CD14-positive monocyte (primary cell): ENCODE measurements around the gene BCL2L15. TPM values are rescaled to one million over a fixed set of nuclear protein-coding genes. Genes with fewer than 3 reads are reported as not detected.

Source experiments
- DNase-seq, 3 donors: peaks; one replicate each; pipeline ENCODE4 v3.0.0-alpha.2; 2011 to 2022
- H2AFZ ChIP-seq: 2 replicates; pipeline ENCODE4 v1.6.0; 2012; ENCODE audit warnings: mild to moderate bottlenecking, low read depth, low read length, inconsistent platforms; ENCODE audit not compliant: insufficient read depth, poor library complexity, severe bottlenecking
- H3K27ac ChIP-seq, 2 donors: 1 replicate in 1 of 2; 2 replicates in 1 of 2; pipeline ENCODE4 v1.5.1; 2012 to 2013; ENCODE audit warnings: low read length in 2 of 2, control low read depth in 1 of 2, inconsistent platforms in 1 of 2, low read depth in 1 of 2, mild to moderate bottlenecking in 1 of 2
- H3K27me3 ChIP-seq, 2 donors: one replicate each; pipeline versions ENCODE4 v1.6.0 to v1.6.1; 2011 to 2013; ENCODE audit warnings: low read length in 2 of 2; ENCODE audit not compliant: control insufficient read depth in 2 of 2, insufficient read depth in 2 of 2
- H3K36me3 ChIP-seq, 2 donors: replicated peaks in 1 of 2; 1 replicate in 1 of 2; 2 replicates in 1 of 2; pipeline versions ENCODE4 v1.5.1 to v1.6.1; 2012 to 2013; ENCODE audit warnings: low read length in 2 of 2, control low read depth in 1 of 2, inconsistent platforms in 1 of 2, mild to moderate bottlenecking in 1 of 2; ENCODE audit not compliant: insufficient read depth in 2 of 2, control insufficient read depth in 1 of 2
- H3K4me1 ChIP-seq, 2 donors: 1 replicate in 1 of 2; 2 replicates in 1 of 2; pipeline versions ENCODE4 v1.5.1 to v1.6.1; 2012 to 2013; ENCODE audit warnings: low read length in 2 of 2, control low read depth in 1 of 2, inconsistent platforms in 1 of 2, mild to moderate bottlenecking in 1 of 2, moderate library complexity in 1 of 2; ENCODE audit not compliant: insufficient read depth in 2 of 2, control insufficient read depth in 1 of 2
- H3K4me2 ChIP-seq: replicated peaks from 2 replicates; pipeline ENCODE3; 2012; ENCODE audit warnings: low read length, moderate library complexity, mild to moderate bottlenecking; ENCODE audit not compliant: poor library complexity, severe bottlenecking; ENCODE audit errors: extremely low read depth
- H3K4me3 ChIP-seq, 3 experiments: fragments of 200-600 bp in 1 of 3; sonication (generic) in 1 of 3; replicated peaks in 1 of 3; 1 replicate in 2 of 3; 2 replicates in 1 of 3; pipeline ENCODE4 v1.5.1; 2011 to 2013; ENCODE audit warnings: low read length in 3 of 3, mild to moderate bottlenecking in 3 of 3, control low read depth in 2 of 3, low read depth in 2 of 3, inconsistent platforms in 1 of 3, moderate library complexity in 1 of 3
- H3K79me2 ChIP-seq: 2 replicates; pipeline ENCODE4 v1.6.0; 2012; ENCODE audit warnings: mild to moderate bottlenecking, control low read depth, inconsistent platforms, low read length, moderate library complexity; ENCODE audit not compliant: insufficient read depth
- H3K9ac ChIP-seq: 2 replicates; pipeline ENCODE4 v1.6.0; 2017; ENCODE audit warnings: low read length, mild to moderate bottlenecking; ENCODE audit not compliant: insufficient read depth, poor library complexity, severe bottlenecking
- H3K9me3 ChIP-seq, 2 donors: replicated peaks in 1 of 2; 1 replicate in 1 of 2; 2 replicates in 1 of 2; pipeline versions ENCODE4 v1.5.1 to v1.6.1; 2012 to 2013; ENCODE audit warnings: low read length in 2 of 2, control low read depth in 1 of 2; ENCODE audit not compliant: control insufficient read depth in 1 of 2, insufficient read depth in 1 of 2
- H4K20me1 ChIP-seq: 2 replicates; pipeline ENCODE4 v1.6.0; 2012; ENCODE audit warnings: mild to moderate bottlenecking, low read length, control low read depth, moderate library complexity; ENCODE audit not compliant: insufficient read depth
- H3K27ac Mint-ChIP-seq, 7 donors: one replicate each; pipeline ENCODE4 v1.8.0; 2020; ENCODE audit warnings: mild to moderate bottlenecking in 7 of 7, mixed read lengths in 7 of 7, moderate library complexity in 6 of 7, inconsistent platforms in 2 of 7
- H3K27me3 Mint-ChIP-seq, 3 donors: one replicate each; pipeline ENCODE4 v1.8.0; 2021 to 2022; ENCODE audit warnings: low read depth in 3 of 3, mild to moderate bottlenecking in 3 of 3, mixed read lengths in 3 of 3, moderate library complexity in 3 of 3, inconsistent platforms in 1 of 3
- H3K36me3 Mint-ChIP-seq, 2 donors: one replicate each; pipeline ENCODE4 v1.8.0; 2020; ENCODE audit warnings: mixed read lengths in 2 of 2, inconsistent platforms in 1 of 2, mild to moderate bottlenecking in 1 of 2
- H3K4me1 Mint-ChIP-seq: one replicate; pipeline ENCODE4 v1.8.0; 2020; ENCODE audit warnings: mild to moderate bottlenecking, mixed read lengths
- H3K4me3 Mint-ChIP-seq, 2 donors: one replicate each; pipeline ENCODE4 v1.8.0; 2020; ENCODE audit warnings: mild to moderate bottlenecking in 2 of 2, mixed read lengths in 2 of 2, moderate library complexity in 1 of 2
- H3K9me3 Mint-ChIP-seq, 7 donors: one replicate each; pipeline ENCODE4 v1.8.0; 2020 to 2022; ENCODE audit warnings: mixed read lengths in 7 of 7, mild to moderate bottlenecking in 6 of 7, moderate library complexity in 6 of 7, inconsistent platforms in 2 of 7
- WGBS: methylation state at CpG from one replicate; pipeline ENCODE4 v1.1.5; 2013; ENCODE audit warnings: missing lambda C conversion rate; ENCODE audit not compliant: insufficient coverage; 5-methylcytosine and 5-hydroxymethylcytosine counted together
- intact Hi-C, 2 donors: fragments of 100-400 bp; cut with micrococcal nuclease; formaldehyde crosslinking; loops; one replicate each; pipeline versions ENCODE4 v1.15.0 to v1.15.1; 2023
- polyA plus RNA-seq, 3 donors: library from polyadenylated mRNA; depleted of rRNA in 1 of 3; unstranded in 2 of 3; stranded (reverse) in 1 of 3; fragments of 300-500 nt in 2 of 3; fragments of >200 nt in 1 of 3; fragmentation: Illumina TruSeq in 2 of 3; gene quantifications; 1 replicate in 2 of 3; 2 replicates in 1 of 3; pipeline ENCODE4 v1.2.3, GENCODE V29; 2012 to 2021
- TF ChIP-seq, protein P1 (sequence below): fragments of 200-600 bp; IDR thresholded peaks from one replicate; pipeline ENCODE4 v1.8.0; 2022; ENCODE audit warnings: antibody characterized with exemption, mild to moderate bottlenecking

Gene BCL2L15
- polyA plus RNA-seq, 3 donors: 0.73 TPM; not detected in 2

DNA sequence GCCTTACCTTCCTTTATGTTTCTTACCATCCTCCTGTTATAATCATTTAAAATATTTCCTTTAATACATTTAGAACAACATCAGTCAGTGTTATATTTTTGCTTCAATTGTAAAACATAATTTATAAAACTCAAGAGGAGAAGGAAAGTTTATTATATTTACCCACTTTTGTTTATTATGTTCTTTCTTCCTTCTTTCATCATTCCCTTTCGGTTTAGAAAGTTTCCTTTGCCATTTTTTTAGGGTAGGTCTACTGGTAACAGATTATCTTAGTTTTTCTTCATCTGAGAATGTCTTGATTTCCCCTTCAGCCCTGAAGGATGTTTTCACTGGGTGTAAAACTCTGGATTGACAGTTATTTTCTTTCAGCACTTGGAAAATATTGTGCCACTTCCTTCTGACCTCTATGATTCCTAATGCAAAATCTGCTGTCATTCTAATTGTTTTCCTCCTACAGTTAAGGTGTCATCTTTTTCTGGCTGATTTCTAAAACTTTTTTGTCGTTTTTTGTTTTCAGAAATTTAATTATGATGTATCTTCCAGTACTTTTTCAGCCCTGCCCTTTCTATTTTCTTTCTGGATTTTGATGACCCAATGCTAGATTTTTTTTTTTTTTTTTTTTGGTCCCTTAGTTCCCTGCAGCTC lies 40.9 kb downstream of the BCL2L15 start:
- Histone ChIP-seq H3K4me1 (peaks cover 17 to 20% of the 10 kb centered on the region in 2 donors), H4K20me1 (no peaks in the 10 kb centered on the region), H3K27me3 (no peaks in the 10 kb centered on the region), H3K79me2 (peaks cover 2% of the 10 kb centered on the region), H3K9ac (no peak overlapping the region), H3K9me3 (peaks cover 0 to 4% of the 10 kb centered on the region in 2 donors), H3K4me2 (no peak overlapping the region), H3K36me3 (peaks cover 39 to 72% of the 10 kb centered on the region in 2 donors), H2AFZ (no peak overlapping the region), H3K4me3 (no peak overlapping the region), H3K27ac (no peak overlapping the region)
- no CpG with 5 or more reads among the region's 2 CpGs for WGBS
- no peak for DNase-seq
- TF ChIP-seq, protein P1, sequence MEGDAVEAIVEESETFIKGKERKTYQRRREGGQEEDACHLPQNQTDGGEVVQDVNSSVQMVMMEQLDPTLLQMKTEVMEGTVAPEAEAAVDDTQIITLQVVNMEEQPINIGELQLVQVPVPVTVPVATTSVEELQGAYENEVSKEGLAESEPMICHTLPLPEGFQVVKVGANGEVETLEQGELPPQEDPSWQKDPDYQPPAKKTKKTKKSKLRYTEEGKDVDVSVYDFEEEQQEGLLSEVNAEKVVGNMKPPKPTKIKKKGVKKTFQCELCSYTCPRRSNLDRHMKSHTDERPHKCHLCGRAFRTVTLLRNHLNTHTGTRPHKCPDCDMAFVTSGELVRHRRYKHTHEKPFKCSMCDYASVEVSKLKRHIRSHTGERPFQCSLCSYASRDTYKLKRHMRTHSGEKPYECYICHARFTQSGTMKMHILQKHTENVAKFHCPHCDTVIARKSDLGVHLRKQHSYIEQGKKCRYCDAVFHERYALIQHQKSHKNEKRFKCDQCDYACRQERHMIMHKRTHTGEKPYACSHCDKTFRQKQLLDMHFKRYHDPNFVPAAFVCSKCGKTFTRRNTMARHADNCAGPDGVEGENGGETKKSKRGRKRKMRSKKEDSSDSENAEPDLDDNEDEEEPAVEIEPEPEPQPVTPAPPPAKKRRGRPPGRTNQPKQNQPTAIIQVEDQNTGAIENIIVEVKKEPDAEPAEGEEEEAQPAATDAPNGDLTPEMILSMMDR: no peak
- peaks cover 0 to 1% (median 0%) of the 10 kb centered on the region in 3 donors for H3K27me3 Mint-ChIP-seq
- peak overlapping the region in 1 of 7 donors; percentile 4 for H3K27ac Mint-ChIP-seq
- H3K4me3 Mint-ChIP-seq: no peak overlapping the region
- H3K9me3 Mint-ChIP-seq: peaks cover 7 to 17% (median 12%) of the 10 kb centered on the region in 7 donors
- peaks cover 56 to 74% of the 10 kb centered on the region in 2 donors for H3K36me3 Mint-ChIP-seq
- intact Hi-C loops: loop anchor here in 1 of 2 donors (5.0 kb wide), 1 partner anchor 41 kb away; the partner anchor contains the start of gene BCL2L15
- H3K4me1 Mint-ChIP-seq: peaks cover 25% of the 10 kb centered on the region

DNA sequence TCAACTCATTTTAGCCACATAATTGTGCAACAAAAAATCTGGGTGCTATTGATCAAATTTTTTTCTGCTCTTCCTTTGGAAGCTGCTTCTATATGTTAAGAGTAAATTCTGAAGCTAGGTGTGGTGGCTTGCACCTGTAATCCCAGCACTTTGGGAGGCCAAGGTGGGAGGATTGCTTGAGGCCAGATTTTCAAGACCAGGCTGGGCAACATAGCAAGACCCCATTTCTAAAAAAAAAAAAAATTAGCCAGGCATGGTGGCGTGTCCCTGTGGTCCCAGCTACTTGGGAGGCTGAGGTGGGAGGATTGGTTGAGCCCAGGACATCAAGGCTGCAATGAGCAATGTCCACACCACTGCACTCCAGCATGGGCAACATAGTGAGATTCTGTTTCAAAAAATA lies 50.8 kb downstream of the BCL2L15 start:
- H3K79me2 ChIP-seq: peaks cover 8% of the 10 kb centered on the region
- Mint-ChIP-seq H3K36me3 (peaks cover 53 to 72% of the 10 kb centered on the region in 2 donors), H3K27me3 (peaks cover 0 to 1% (median 0%) of the 10 kb centered on the region in 3 donors), H3K4me1 (no peaks in the 10 kb centered on the region), H3K4me3 (no peak overlapping the region), H3K27ac (peak overlapping the region in 1 of 7 donors; percentile 16), H3K9me3 (peaks cover 0 to 3% (median 0%) of the 10 kb centered on the region in 7 donors)
- intact Hi-C loops: loop anchor here (2.0 to 10.0 kb wide), 3 partner anchors 68 to 448 kb away; partner anchors contain the start of genes DCLRE1B (in 2 of the 2) and AP4B1 (in 1 of the 2)
- H3K4me1 ChIP-seq: no peaks in the 10 kb centered on the region
- no peak for DNase-seq
- no peak overlapping the region for H3K4me2 ChIP-seq
- no peak overlapping the region for H3K9ac ChIP-seq
- H4K20me1 ChIP-seq: no peaks in the 10 kb centered on the region
- H3K9me3 ChIP-seq: no peaks in the 10 kb centered on the region
- no CpG with 5 or more reads among the region's 1 CpG for WGBS
- H3K36me3 ChIP-seq: peaks cover 44 to 78% of the 10 kb centered on the region in 2 donors
- H3K27ac ChIP-seq: no peak overlapping the region
- TF ChIP-seq, protein P1: no peak
- no peak overlapping the region for H2AFZ ChIP-seq
- H3K4me3 ChIP-seq: no peak overlapping the region
- H3K27me3 ChIP-seq: no peaks in the 10 kb centered on the region
